ENCODE data around the gene TMCC1. TPM values are rescaled to one million over a fixed set of nuclear protein-coding genes. Genes with fewer than 3 reads are reported as not detected.

The TMCC1 gene
- polyA plus RNA-seq, 1 experiment = 14.4 TPM

DNA sequence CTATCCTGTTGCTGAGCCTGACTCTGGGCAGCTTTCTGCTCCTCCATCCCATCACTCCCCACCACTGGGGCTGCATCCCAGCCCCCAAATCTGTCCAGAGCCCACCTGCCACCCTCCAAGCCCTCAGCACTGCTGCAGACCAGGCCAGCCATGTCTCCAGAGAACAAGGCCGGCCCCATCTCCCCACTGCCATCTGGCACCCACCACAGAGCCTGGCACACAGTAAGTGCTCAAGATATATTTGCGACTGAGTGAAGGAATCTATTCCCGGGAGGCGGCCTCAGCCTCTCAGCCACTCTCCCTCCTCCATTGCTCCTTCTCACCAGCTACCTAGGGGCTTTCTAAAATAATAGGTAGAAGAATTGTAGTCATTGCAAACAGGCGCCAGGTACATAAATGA lies 291.8 kb downstream of the TMCC1 start:
- ChIA-PET POLR2A (no interaction called here), CTCF (no interaction called here)
- H3K27me3 ChIP-seq (ENCODE audit: control insufficient read depth, insufficient read depth, low read length) = no peaks in the 10 kb centered on the region
- DNase-seq (ENCODE audit: low read depth) = no peak
- TF ChIP-seq, protein P1, sequence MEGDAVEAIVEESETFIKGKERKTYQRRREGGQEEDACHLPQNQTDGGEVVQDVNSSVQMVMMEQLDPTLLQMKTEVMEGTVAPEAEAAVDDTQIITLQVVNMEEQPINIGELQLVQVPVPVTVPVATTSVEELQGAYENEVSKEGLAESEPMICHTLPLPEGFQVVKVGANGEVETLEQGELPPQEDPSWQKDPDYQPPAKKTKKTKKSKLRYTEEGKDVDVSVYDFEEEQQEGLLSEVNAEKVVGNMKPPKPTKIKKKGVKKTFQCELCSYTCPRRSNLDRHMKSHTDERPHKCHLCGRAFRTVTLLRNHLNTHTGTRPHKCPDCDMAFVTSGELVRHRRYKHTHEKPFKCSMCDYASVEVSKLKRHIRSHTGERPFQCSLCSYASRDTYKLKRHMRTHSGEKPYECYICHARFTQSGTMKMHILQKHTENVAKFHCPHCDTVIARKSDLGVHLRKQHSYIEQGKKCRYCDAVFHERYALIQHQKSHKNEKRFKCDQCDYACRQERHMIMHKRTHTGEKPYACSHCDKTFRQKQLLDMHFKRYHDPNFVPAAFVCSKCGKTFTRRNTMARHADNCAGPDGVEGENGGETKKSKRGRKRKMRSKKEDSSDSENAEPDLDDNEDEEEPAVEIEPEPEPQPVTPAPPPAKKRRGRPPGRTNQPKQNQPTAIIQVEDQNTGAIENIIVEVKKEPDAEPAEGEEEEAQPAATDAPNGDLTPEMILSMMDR (IDR thresholded peaks at IDR 0.05; ENCODE audit: insufficient read depth, low read depth, low read length) = no peak
- no peak overlapping the region for H3K4me3 ChIP-seq (ENCODE audit: low read depth, low read length)
- H3K36me3 ChIP-seq (ENCODE audit: control insufficient read depth, insufficient read depth, low read length) = no peaks in the 10 kb centered on the region

DNA sequence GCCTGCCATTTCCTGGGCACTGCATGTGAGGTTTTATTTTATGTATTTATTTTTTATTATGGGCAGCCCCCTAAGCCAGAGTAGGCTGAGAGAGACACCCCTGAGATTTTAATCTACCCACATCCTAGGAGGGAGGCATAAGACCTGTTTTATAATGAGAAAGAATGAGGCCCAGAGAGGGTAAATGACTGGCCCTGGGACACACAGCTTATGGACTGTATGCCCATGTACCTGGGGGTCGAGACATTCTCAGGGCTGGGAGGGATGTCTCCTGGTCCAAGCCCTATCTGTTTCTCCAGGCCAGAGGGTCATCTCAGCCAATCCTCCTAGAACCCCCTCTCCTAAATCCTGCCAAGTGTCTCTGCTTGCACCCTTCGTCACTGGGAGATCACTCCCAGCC lies 293.2 kb downstream of the TMCC1 start:
- TF ChIP-seq, protein P1 (IDR thresholded peaks at IDR 0.05; ENCODE audit: insufficient read depth, low read depth, low read length) = no peak
- Histone ChIP-seq H3K4me3 (ENCODE audit: low read depth, low read length) (no peak overlapping the region), H3K36me3 (ENCODE audit: control insufficient read depth, insufficient read depth, low read length) (no peaks in the 10 kb centered on the region), H3K27me3 (ENCODE audit: control insufficient read depth, insufficient read depth, low read length) (no peaks in the 10 kb centered on the region)
- CTCF ChIA-PET = interaction anchor here (1.0 kb wide), 2 partner anchors 9 to 110 kb away, joined by 3 to 4 read pairs; no protein-coding TSS in a partner anchor
- no peak for DNase-seq (ENCODE audit: low read depth)
- POLR2A ChIA-PET = no interaction called here

DNA sequence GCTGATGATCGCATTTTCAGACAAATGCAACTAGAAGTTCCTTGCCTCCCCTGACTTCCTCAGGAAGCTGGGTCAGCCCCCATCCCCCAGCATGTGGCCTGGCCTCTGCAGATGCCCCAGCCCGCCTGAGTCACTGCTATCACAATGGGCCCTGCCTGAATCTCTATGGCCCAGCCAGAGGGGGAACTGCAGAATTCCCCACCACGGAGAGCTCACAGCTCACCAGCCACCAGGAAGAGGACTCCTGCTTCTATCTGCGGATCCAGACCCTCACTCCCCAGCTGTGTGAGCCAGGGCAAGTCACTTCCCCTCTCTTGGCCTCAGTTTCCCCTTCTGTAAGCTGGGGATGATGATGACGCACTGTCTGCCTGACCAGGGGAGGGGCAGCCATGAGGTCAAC lies 293.9 kb downstream of the TMCC1 start:
- Histone ChIP-seq H3K4me3 (ENCODE audit: low read depth, low read length) (no peak overlapping the region), H3K36me3 (ENCODE audit: control insufficient read depth, insufficient read depth, low read length) (no peaks in the 10 kb centered on the region), H3K27me3 (ENCODE audit: control insufficient read depth, insufficient read depth, low read length) (no peaks in the 10 kb centered on the region)
- ChIA-PET POLR2A (no interaction called here), CTCF (interaction anchor here (0.8 to 1.0 kb wide), 3 partner anchors 8 to 109 kb away, joined by 3 to 4 read pairs (median 3); no protein-coding TSS in a partner anchor)
- TF ChIP-seq, protein P1 (IDR thresholded peaks at IDR 0.05; ENCODE audit: insufficient read depth, low read depth, low read length) = no peak
- no peak for DNase-seq (ENCODE audit: low read depth)

DNA sequence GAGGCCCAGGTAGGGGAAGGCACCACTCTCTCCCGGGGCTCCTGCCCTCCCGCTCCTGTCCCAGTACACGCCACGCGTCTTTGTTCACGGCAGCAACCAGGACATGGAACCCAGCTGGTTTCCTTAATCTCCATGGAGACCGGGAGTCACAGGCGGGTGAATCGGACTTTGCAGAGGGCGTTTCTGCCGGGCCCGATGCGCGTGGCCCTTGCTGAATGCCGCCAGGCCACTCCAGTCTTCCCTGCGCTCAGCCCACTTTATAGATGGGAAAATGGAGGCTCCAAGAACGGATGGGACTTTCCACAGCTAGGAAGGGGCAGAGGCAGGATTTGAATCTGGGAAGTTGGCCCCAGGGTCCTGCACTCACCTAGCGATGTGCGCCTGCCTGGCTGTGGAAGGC lies 294.4 kb downstream of the TMCC1 start:
- Histone ChIP-seq H3K4me3 (ENCODE audit: low read depth, low read length) (no peak overlapping the region), H3K27me3 (ENCODE audit: control insufficient read depth, insufficient read depth, low read length) (no peaks in the 10 kb centered on the region), H3K36me3 (ENCODE audit: control insufficient read depth, insufficient read depth, low read length) (no peaks in the 10 kb centered on the region)
- CTCF ChIA-PET = interaction anchor here (0.8 to 1.8 kb wide), 2 partner anchors 9 to 45 kb away, joined by 3 to 4 read pairs; no protein-coding TSS in a partner anchor
- TF ChIP-seq, protein P1 (IDR thresholded peaks at IDR 0.05; ENCODE audit: insufficient read depth, low read depth, low read length) = no peak
- POLR2A ChIA-PET = no interaction called here
- DNase-seq (ENCODE audit: low read depth) = no peak

DNA sequence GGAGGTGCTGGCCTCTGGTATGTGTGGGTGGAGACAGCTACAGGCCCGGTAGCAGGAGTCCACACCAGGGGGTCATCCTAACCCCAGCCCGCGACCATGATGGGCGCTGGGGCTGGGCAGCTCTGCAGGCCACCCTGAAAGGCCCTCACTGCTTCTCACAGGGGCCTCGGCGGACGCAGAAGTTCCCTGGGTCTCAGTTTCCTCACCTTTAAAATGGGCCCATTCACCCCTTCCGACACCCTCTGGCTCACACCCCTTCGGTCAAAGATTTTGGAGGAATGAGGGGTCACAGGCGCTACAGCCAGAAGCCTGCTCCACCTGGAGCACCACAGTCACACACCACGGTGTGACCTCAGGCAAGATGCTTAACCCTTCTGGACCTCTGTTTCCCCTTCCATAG lies 295.0 kb downstream of the TMCC1 start:
- POLR2A ChIA-PET = no interaction called here
- H3K36me3 ChIP-seq (ENCODE audit: control insufficient read depth, insufficient read depth, low read length) = no peaks in the 10 kb centered on the region
- CTCF ChIA-PET = interaction anchor here (1.0 to 3.3 kb wide), 4 partner anchors 10 to 335 kb away, joined by 3 to 24 read pairs (median 4); no protein-coding TSS in a partner anchor
- H3K27me3 ChIP-seq (ENCODE audit: control insufficient read depth, insufficient read depth, low read length) = no peaks in the 10 kb centered on the region
- TF ChIP-seq, protein P1 (IDR thresholded peaks at IDR 0.05; ENCODE audit: insufficient read depth, low read depth, low read length) = no peak
- no peak overlapping the region for H3K4me3 ChIP-seq (ENCODE audit: low read depth, low read length)
- DNase-seq (ENCODE audit: low read depth) = no peak
